Smooth muscle cell of the brain vasculature (primary cell): Measurements from ENCODE around the gene ERC2.
"Not testable (repeated sequence)": the region's sequence is repeated elsewhere in the genome, so short reads cannot be mapped to it uniquely, and the experiment has no call there.

Experiments
- DNase-seq: peaks from one replicate; pipeline ENCODE4 v3.0.0-alpha.2; 2012; ENCODE audit warnings: low read depth, low spot score

ERC2 gene

GRCh38 chr3:55526332-55527030 lies 941.8 kb downstream of the ERC2 start:
- no peak for DNase-seq

DNA sequence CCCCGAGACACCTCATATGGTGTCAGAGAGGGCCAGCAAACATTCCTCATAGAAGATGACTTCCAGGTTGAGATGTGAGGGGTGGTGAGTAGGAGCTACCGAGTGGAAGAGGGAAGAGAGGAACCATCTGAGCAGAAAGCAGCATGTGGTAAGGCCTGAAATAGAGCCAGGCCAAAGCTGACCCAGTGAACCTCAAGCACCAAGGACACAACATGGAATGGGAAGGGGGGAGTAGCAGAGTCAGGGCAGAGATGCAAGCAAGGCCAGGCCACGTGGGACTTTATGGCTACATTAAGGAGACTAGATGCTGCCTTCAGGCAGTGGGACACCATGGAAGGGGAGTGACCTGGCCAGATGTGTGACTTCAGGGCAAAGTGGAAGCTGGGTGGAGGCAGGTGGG lies 942.8 kb downstream of the ERC2 start:
- DNase-seq, result no peak

DNA sequence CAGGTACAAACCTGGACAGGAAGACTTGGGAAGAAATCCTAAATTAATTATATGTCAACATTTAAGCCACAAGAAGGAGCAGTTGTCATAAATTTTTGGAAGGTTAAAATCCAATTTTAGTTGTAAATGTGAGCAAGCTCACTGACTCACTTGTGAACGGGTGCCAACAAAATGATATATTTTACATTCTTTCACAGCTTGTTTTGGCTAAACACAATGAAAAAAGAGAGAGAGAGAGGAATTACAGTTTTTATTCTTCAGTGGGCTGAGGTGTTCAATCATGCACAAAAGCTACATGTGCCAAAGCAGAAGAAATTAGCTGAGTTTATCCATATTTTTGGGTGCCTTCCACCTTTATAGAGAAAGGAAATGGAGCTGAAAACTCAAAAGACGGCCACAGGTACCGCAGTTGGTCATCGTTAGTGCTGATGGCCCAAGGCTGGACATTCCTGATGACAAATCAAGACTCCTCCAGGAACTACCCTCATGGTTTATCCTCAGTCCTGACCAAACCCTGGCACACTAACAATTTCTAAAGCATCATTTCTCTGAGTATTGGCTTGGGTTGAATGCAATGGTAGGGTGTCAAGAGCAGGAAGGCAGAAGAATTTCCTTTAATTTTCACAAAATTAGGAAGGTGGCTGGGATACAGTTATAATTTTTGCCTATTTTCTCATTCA lies 943.6 kb downstream of the ERC2 start:
- DNase-seq, result no peak

DNA sequence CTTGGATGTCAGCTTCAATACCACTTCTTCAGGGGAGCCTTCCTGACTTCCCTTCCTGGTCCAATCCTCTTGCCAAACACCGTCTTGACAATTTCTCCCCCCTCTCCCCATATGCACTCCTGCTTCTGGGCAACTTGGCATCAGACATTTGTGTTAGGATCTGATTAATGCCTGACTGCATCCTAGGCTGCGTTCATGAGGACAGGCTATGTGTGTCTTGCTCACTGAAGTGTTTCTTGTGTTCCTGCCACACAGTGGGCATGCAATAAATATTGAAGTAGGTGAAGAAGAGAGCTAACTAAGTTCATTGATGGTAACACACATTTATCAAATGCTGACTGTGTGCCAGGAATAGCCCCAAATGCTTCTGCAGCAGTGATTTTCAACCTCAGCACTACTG lies 944.8 kb downstream of the ERC2 start:
- DNase-seq, result no peak

DNA sequence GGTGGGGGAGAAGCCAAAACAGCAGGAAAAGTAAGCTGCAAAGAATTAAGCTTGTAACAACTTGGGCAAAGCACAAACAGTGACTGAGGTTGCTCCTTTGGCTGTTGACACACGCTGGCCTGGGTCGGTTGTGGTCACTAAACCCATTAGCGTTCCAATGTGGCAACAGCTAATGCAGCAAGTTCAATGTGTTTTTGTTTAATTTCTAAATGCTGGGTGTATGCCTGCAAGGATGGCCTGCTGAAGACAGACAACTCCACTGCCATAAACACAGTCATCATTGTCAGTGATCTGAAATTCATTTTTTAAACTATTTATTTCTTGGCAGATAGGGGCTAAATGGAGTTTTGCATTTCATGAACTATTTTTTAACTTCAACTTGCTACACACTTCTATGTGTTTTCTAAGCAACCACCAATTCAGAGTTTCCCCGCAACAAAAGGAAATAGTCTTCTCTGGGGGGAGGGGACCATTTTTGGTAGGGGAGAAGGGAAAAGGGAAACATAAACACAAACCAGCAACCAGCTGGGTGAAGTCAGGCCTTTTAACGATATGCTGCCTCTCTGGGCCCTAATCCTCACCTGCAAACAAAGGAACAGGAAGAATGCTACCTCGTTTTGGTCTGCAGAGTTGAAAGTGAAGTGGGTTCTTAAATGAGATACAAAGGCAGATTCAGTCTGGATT lies 946.4 kb downstream of the ERC2 start:
- no peak for DNase-seq

- no peak for DNase-seq
Observed at GRCh38 chr3:55521064-55521737, 947.1 kb downstream of the ERC2 start.

- DNase-seq, result no peak
Observed at GRCh38 chr3:55519019-55519418, 949.2 kb downstream of the ERC2 start.

DNA sequence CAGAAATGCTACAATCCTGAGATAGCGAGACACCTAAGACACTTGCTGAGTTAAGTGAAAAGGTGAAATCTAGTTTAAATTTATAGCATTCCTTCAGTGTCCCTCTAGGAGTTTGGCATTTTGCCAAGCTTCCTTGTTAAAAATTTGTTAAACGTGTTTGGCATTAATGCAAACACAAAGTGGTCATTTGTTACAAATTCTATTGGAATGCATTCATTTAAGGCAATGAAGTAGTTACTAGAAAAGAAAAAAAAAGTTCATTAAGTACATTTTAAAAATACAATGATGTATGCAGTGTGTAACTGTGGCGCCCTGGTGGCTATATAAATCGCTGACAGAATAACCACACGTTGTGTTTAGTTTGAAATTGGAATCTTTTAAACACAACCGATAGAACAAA lies 949.8 kb downstream of the ERC2 start:
- DNase-seq, result no peak

GRCh38 chr3:55516392-55517030 lies 951.8 kb downstream of the ERC2 start:
- no peak for DNase-seq

- DNase-seq, result no peak
Observed at GRCh38 chr3:55515550-55516246, 952.6 kb downstream of the ERC2 start.

- no peak for DNase-seq
Observed at GRCh38 chr3:55514962-55515361, 953.3 kb downstream of the ERC2 start.

GRCh38 chr3:55512571-55513343 lies 955.5 kb downstream of the ERC2 start:
- no peak for DNase-seq

DNA sequence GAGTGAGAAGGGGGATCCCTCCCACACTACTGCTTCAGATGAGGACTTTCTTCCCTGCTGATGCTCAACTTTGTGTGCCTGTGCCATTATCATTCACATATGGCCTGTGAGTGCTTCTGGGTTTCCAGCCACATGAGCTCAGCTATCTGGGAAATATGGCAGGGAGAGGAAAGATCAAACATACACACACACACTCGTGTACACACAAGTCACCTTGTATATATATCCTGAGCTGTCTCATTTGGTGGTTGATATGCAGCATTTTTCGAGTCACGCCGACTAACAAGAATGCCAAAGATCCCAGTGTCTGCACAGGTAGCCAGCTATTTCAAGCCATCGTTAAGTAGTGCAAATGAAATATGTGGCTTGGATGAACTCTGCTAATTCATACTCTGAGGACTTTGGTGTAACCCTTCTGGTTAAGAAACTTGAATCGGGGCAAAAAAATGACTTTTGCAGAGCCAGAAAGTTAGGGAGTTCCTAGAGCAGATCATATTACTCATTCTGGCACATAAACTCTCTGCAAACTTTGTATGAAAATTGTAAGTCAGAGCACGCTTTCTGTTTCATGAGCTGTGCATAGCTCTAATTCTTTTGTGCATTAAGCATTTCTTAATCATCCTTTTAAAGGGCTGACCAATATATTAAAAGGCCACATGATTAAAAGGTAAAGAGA lies 956.2 kb downstream of the ERC2 start:
- DNase-seq, result no peak

DNA sequence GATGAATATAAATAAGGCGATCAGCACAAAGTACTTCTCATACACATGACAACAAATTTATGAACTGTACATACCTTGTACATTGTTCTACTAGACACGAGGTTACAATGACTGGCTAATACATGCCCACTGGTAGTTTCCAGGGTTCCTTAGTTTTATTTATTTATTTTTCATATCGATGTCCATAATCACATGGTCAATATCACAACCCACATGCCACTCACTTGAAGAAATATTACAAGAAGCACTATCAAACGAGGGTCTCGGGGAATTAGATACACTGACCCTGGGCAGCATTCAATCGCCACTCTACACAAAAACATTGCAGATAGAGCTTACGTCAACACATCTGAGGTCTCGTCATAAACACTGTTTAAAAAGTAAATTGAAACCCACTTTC lies 959.9 kb downstream of the ERC2 start:
- DNase-seq, result no peak

GRCh38 chr3:55507808-55508207 lies 960.5 kb downstream of the ERC2 start:
- DNase-seq, result no peak

GRCh38 chr3:55505776-55506175 lies 962.5 kb downstream of the ERC2 start:
- no peak for DNase-seq

DNA sequence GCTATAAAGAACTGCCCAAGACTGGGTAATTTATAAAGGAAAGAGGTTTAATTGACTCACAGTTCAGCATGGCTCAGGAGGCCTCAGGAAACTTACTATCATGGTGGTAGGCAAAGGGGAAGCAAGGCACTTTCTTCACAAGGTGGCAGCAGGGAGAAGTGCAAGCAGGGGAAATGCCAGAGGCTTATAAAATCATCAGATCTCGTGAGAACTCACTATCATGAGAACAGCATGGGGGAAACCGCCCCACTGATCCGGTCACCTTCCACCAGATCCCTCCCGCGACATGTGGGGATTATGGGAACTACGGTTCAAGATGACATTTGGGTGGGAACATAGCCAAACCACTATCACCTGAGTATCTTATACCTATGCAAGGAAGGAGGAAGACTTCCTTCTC lies 963.2 kb downstream of the ERC2 start:
- not testable (repeated sequence) for DNase-seq

- DNase-seq, result no peak
Observed at GRCh38 chr3:55501905-55502304, 966.4 kb downstream of the ERC2 start.

- no peak for DNase-seq
Observed at GRCh38 chr3:55500555-55501330, 967.5 kb downstream of the ERC2 start.
